K562 (cell line): ENCODE results near the gene USP37.

Source experiments
- CEBPB ChIP-seq: fragments of 450-650 bp; IDR thresholded peaks from 2 replicates; pipeline ENCODE4 v1.6.1; 2016; ENCODE audit warnings: missing genetic modification characterization, missing compliant biosample characterization
- EP300 ChIP-seq: IDR thresholded peaks from 2 replicates; pipeline ENCODE4 v1.6.1; 2012; ENCODE audit warnings: low read length, improper control_type of control experiment
- PCBP1 ChIP-seq: fragments of 200-400 bp; formaldehyde crosslinking; IDR thresholded peaks from 2 replicates; pipeline ENCODE4 v1.6.1; 2018; ENCODE audit warnings: mild to moderate bottlenecking, low read depth, low read length; ENCODE audit not compliant: poor library complexity, severe bottlenecking
- POLR2AphosphoS5 ChIP-seq: IDR thresholded peaks from 2 replicates; pipeline ENCODE4 v1.6.1; 2011; ENCODE audit warnings: mild to moderate bottlenecking, low read depth, low read length, moderate library complexity; ENCODE audit not compliant: control insufficient read depth, insufficient read depth
- RNF2 ChIP-seq: sonication (generic); IDR thresholded peaks from 2 replicates; pipeline ENCODE4 v1.6.1; 2016
- TCF7L2 ChIP-seq: fragments of 150-350 bp; IDR thresholded peaks from 2 replicates; pipeline ENCODE4 v1.6.1; 2016; ENCODE audit warnings: low read depth, mild to moderate bottlenecking, low read length, moderate library complexity
- ZNF121 ChIP-seq: sonication (generic); formaldehyde crosslinking; conservative IDR thresholded peaks from 2 replicates; pipeline ENCODE4 v1.8.0; 2022; ENCODE audit warnings: missing genetic modification reagents
- TF ChIP-seq, protein P1 (sequence below): sonication (generic); formaldehyde crosslinking; IDR thresholded peaks from 2 replicates; pipeline ENCODE4 v1.8.0; 2022; ENCODE audit warnings: mild to moderate bottlenecking, low read depth, missing genetic modification reagents
- TF ChIP-seq, protein P2 (sequence below), 2 experiments: fragments of 450-650 bp in 1 of 2; sonication (generic) in 1 of 2; formaldehyde crosslinking; conservative IDR thresholded peaks; 2 replicates each; pipeline versions ENCODE4 v1.4.0 to v1.8.1; 2020 to 2022; ENCODE audit warnings: mild to moderate bottlenecking in 1 of 2, missing genetic modification reagents in 1 of 2
- TF ChIP-seq, protein P3 (sequence below): fragments of 250-450 bp; sonication (Bioruptor Pico); IDR thresholded peaks from 2 replicates; pipeline ENCODE4 v1.8.0; 2022; ENCODE audit warnings: moderate library complexity, mild to moderate bottlenecking, inconsistent platforms
- TF ChIP-seq, protein P4 (sequence below), 3 experiments: IDR thresholded peaks in 2 of 3; conservative IDR thresholded peaks in 1 of 3; 2 replicates each; pipeline ENCODE4 v1.5.1; 2011 to 2012; ENCODE audit warnings: low read length in 3 of 3, mild to moderate bottlenecking in 3 of 3, control low read depth in 2 of 3, improper control_type of control experiment in 1 of 3, inconsistent platforms in 1 of 3, low read depth in 1 of 3, mixed read lengths in 1 of 3, moderate library complexity in 1 of 3; ENCODE audit not compliant: insufficient read depth in 2 of 3

DNA sequence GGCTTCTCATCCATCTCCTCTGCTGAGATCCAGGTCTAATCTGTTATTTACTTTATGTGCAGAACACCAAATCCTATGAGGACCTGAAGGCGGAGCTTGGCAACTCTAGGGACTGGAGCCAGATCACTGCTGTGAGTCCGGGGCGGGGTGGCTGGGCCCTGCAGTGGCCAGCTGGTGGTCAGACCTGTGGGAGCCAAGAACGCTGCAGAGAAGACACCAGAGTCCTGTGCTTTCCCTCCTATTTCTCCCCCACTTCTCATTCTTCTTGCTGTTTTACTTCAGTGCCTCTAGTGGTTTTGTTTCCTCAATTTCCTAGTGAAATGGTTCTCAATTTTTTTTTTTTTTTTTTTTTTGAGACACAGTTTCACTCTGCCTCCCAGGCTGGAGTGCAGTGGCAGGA lies 129.6 kb downstream of the USP37 start:
- TF ChIP-seq PCBP1 (no peak), RNF2 (no peak), CEBPB (no peak), ZNF121 (no peak), TCF7L2 (no peak), POLR2AphosphoS5 (no peak), EP300 (no peak)
- TF ChIP-seq, protein P1, sequence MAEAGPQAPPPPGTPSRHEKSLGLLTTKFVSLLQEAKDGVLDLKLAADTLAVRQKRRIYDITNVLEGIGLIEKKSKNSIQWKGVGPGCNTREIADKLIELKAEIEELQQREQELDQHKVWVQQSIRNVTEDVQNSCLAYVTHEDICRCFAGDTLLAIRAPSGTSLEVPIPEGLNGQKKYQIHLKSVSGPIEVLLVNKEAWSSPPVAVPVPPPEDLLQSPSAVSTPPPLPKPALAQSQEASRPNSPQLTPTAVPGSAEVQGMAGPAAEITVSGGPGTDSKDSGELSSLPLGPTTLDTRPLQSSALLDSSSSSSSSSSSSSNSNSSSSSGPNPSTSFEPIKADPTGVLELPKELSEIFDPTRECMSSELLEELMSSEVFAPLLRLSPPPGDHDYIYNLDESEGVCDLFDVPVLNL = no peak
- TF ChIP-seq, protein P2, sequence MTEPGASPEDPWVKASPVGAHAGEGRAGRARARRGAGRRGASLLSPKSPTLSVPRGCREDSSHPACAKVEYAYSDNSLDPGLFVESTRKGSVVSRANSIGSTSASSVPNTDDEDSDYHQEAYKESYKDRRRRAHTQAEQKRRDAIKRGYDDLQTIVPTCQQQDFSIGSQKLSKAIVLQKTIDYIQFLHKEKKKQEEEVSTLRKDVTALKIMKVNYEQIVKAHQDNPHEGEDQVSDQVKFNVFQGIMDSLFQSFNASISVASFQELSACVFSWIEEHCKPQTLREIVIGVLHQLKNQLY (CRISPR knock-in tag; conservative IDR thresholded peaks at IDR 0.05) = no peak
- TF ChIP-seq, protein P3, sequence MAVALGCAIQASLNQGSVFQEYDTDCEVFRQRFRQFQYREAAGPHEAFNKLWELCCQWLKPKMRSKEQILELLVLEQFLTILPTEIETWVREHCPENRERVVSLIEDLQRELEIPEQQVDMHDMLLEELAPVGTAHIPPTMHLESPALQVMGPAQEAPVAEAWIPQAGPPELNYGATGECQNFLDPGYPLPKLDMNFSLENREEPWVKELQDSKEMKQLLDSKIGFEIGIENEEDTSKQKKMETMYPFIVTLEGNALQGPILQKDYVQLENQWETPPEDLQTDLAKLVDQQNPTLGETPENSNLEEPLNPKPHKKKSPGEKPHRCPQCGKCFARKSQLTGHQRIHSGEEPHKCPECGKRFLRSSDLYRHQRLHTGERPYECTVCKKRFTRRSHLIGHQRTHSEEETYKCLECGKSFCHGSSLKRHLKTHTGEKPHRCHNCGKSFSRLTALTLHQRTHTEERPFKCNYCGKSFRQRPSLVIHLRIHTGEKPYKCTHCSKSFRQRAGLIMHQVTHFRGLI = no peak
- TF ChIP-seq, protein P4, sequence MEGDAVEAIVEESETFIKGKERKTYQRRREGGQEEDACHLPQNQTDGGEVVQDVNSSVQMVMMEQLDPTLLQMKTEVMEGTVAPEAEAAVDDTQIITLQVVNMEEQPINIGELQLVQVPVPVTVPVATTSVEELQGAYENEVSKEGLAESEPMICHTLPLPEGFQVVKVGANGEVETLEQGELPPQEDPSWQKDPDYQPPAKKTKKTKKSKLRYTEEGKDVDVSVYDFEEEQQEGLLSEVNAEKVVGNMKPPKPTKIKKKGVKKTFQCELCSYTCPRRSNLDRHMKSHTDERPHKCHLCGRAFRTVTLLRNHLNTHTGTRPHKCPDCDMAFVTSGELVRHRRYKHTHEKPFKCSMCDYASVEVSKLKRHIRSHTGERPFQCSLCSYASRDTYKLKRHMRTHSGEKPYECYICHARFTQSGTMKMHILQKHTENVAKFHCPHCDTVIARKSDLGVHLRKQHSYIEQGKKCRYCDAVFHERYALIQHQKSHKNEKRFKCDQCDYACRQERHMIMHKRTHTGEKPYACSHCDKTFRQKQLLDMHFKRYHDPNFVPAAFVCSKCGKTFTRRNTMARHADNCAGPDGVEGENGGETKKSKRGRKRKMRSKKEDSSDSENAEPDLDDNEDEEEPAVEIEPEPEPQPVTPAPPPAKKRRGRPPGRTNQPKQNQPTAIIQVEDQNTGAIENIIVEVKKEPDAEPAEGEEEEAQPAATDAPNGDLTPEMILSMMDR (IDR thresholded peaks at IDR 0.05 in 2 of 3, conservative IDR thresholded peaks at IDR 0.05 in 1 of 3; ENCODE audit: insufficient read depth in 2 of 3, low read depth in 1 of 3, low read length in 3 of 3) = no peak
